IMR-90 (cell line): Measurements from ENCODE around the gene MYOM1. TPM values are rescaled to one million over a fixed set of nuclear protein-coding genes. Genes with fewer than 3 reads are reported as not detected.

ENCODE experiments used
- ATAC-seq: fragments of 200-7000 bp; cut with Tn5 transposase; 2 replicates; pipeline ENCODE4 v1.9.1; 2020; ENCODE audit warnings: low read depth, mild to moderate bottlenecking, moderate library complexity
- BruUV-seq: library from RNA; stranded (reverse); fragments of 400-500 nt; replicated peaks from 2 replicates; lab custom pipeline; 2021; lab: Mats Ljungman, UMichigan
- CTCF ChIA-PET: fragments of 300-600 bp; formaldehyde crosslinking; extraction: SDS; loops from one replicate; lab custom pipeline; 2021; ENCODE audit warnings: antibody characterized with exemption; lab: Yijun Ruan, JAX
- POLR2A ChIA-PET: fragments of 300-600 bp; sonication (Branson Sonifier 250); formaldehyde crosslinking; loops from one replicate; lab custom pipeline; 2022; ENCODE audit warnings: antibody characterized with exemption; ENCODE audit not compliant: unreplicated experiment; lab: Charles Lee
- DNase-seq: peaks from one replicate; pipeline ENCODE4 v3.0.0; 2013
- H2AFZ ChIP-seq: replicated peaks from 2 replicates; pipeline ENCODE3; 2013; ENCODE audit warnings: low read length, mild to moderate bottlenecking; ENCODE audit not compliant: poor library complexity
- H2AK5ac ChIP-seq: 2 replicates; pipeline ENCODE4 v1.6.1; 2013; ENCODE audit warnings: low read depth, low read length, inconsistent platforms
- H2AK9ac ChIP-seq: replicated peaks from 2 replicates; pipeline ENCODE3; 2013; ENCODE audit warnings: mild to moderate bottlenecking, low read depth, low read length, moderate library complexity; ENCODE audit not compliant: poor library complexity
- H2BK120ac ChIP-seq: 2 replicates; pipeline ENCODE4 v1.6.1; 2013; ENCODE audit warnings: low read depth, low read length, inconsistent platforms
- H2BK15ac ChIP-seq: 3 replicates; pipeline ENCODE4 v1.6.1; 2013; ENCODE audit warnings: low read depth, low read length, inconsistent platforms
- H2BK20ac ChIP-seq: 2 replicates; pipeline ENCODE4 v1.6.1; 2013; ENCODE audit warnings: low read depth, mild to moderate bottlenecking, inconsistent platforms, low read length, moderate library complexity
- H2BK5ac ChIP-seq: 2 replicates; pipeline ENCODE4 v1.6.1; 2013; ENCODE audit warnings: mild to moderate bottlenecking, low read depth, low read length, inconsistent platforms; ENCODE audit not compliant: poor library complexity, severe bottlenecking
- H3K14ac ChIP-seq: replicated peaks from 2 replicates; pipeline ENCODE4 v1.6.1; 2013; ENCODE audit warnings: low read depth, low read length, inconsistent platforms
- H3K18ac ChIP-seq: 2 replicates; pipeline ENCODE4 v1.6.1; 2013; ENCODE audit warnings: low read depth, low read length, control low read depth
- H3K23ac ChIP-seq: 2 replicates; pipeline ENCODE4 v1.6.1; 2013; ENCODE audit warnings: low read depth, low read length, inconsistent platforms
- H3K27ac ChIP-seq: 2 replicates; pipeline ENCODE4 v1.5.1; 2013; ENCODE audit warnings: mild to moderate bottlenecking, control low read depth, low read length; ENCODE audit not compliant: insufficient read depth
- H3K27me3 ChIP-seq: 2 replicates; pipeline ENCODE4 v1.6.1; 2013; ENCODE audit warnings: low read length; ENCODE audit not compliant: control insufficient read depth, insufficient read depth
- H3K36me3 ChIP-seq: 2 replicates; pipeline ENCODE4 v1.6.1; 2013; ENCODE audit warnings: low read length, mixed read lengths; ENCODE audit not compliant: control insufficient read depth, insufficient read depth
- H3K4ac ChIP-seq: 2 replicates; pipeline ENCODE4 v1.6.1; 2013; ENCODE audit warnings: low read depth, low read length, inconsistent platforms
- H3K4me1 ChIP-seq: 2 replicates; pipeline ENCODE4 v1.6.1; 2013; ENCODE audit warnings: low read length, mixed read lengths; ENCODE audit not compliant: control insufficient read depth, insufficient read depth
- H3K4me2 ChIP-seq: 2 replicates; pipeline ENCODE4 v1.6.1; 2013; ENCODE audit warnings: low read depth, mild to moderate bottlenecking, control low read depth, low read length, moderate library complexity
- H3K4me3 ChIP-seq: 2 replicates; pipeline ENCODE4 v1.5.1; 2013; ENCODE audit warnings: low read depth, mild to moderate bottlenecking, control low read depth, low read length, moderate library complexity; ENCODE audit not compliant: insufficient read depth
- H3K56ac ChIP-seq: 2 replicates; pipeline ENCODE4 v1.6.1; 2013; ENCODE audit warnings: low read length, inconsistent platforms; ENCODE audit not compliant: insufficient read depth; ENCODE audit errors: extremely low read depth
- H3K79me1 ChIP-seq, 2 experiments: 2 replicates each; pipeline ENCODE4 v1.6.1; 2013; ENCODE audit warnings: low read length in 2 of 2, inconsistent platforms in 1 of 2, low read depth in 1 of 2
- H3K9ac ChIP-seq: 2 replicates; pipeline ENCODE4 v1.6.1; 2013; ENCODE audit warnings: low read depth, low read length, control low read depth
- H3K9me1 ChIP-seq: 2 replicates; pipeline ENCODE4 v1.6.1; 2013; ENCODE audit warnings: low read length, inconsistent platforms; ENCODE audit not compliant: insufficient read depth
- H3K9me3 ChIP-seq: 2 replicates; pipeline ENCODE4 v1.6.1; 2013; ENCODE audit warnings: low read length; ENCODE audit not compliant: control insufficient read depth, insufficient read depth
- H4K20me1 ChIP-seq: 2 replicates; pipeline ENCODE4 v1.6.1; 2013; ENCODE audit warnings: low read length, inconsistent platforms; ENCODE audit not compliant: insufficient read depth
- H4K5ac ChIP-seq: 2 replicates; pipeline ENCODE4 v1.6.1; 2013; ENCODE audit warnings: mild to moderate bottlenecking, low read depth, low read length, control low read depth
- H4K8ac ChIP-seq, 2 experiments: 2 replicates each; pipeline ENCODE4 v1.6.1; 2013; ENCODE audit warnings: low read depth in 2 of 2, low read length in 2 of 2, control low read depth in 1 of 2, inconsistent platforms in 1 of 2
- H4K91ac ChIP-seq: 2 replicates; pipeline ENCODE4 v1.6.1; 2013; ENCODE audit warnings: low read depth, low read length, inconsistent platforms; ENCODE audit not compliant: insufficient read depth
- SMC3 ChIP-seq: fragments of 150-350 bp; IDR thresholded peaks from 2 replicates; pipeline ENCODE4 v1.6.1; 2016; ENCODE audit warnings: low read depth, mild to moderate bottlenecking, antibody characterized with exemption, low read length, moderate library complexity
- WGBS, 2 experiments: methylation state at CpG; one replicate each; pipeline versions ENCODE4 v1.1.5 to v1.1.7; 2013; ENCODE audit warnings: missing lambda C conversion rate in 2 of 2; ENCODE audit not compliant: insufficient read length in 1 of 2; ENCODE audit errors: extremely low coverage in 2 of 2; 5-methylcytosine and 5-hydroxymethylcytosine counted together
- dilution Hi-C: fragments of 300-500 bp; cut with HindIII; formaldehyde crosslinking; loops from one replicate; pipeline ENCODE4 v1.14.3; 2018; ENCODE audit warnings: low sequenced_read_pairs; ENCODE audit not compliant: unreplicated experiment
- in situ Hi-C: fragments of 300-500 bp; cut with MboI; formaldehyde crosslinking; loops from 3 replicates; pipeline ENCODE4 v1.14.3; 2019; ENCODE audit warnings: low sequenced_read_pairs, inconsistent platforms, mixed read lengths
- intact Hi-C: fragments of 100-400 bp; cut with micrococcal nuclease; formaldehyde crosslinking; loops from 2 replicates; pipeline ENCODE4 v1.10.0; 2022
- polyA plus RNA-seq, 3 experiments: library from polyadenylated mRNA; depleted of rRNA; stranded (reverse); fragments of >200 nt; gene quantifications; 2 replicates each; pipeline ENCODE4 v1.2.3, GENCODE V29; 2012; ENCODE audit warnings: low replicate concordance in 1 of 3
- total RNA-seq: library from RNA; depleted of rRNA; stranded (reverse); fragments of >200 nt; gene quantifications from 2 replicates; pipeline ENCODE4 v1.2.3, GENCODE V29; 2012

The MYOM1 gene
- total and polyA plus RNA-seq, 2 of the 4 experiments (the other 2 are of a cell fraction), result under 0.01 to 0.10 TPM

GRCh38 chr18:3114451-3114850 lies 105.3 kb downstream of the MYOM1 start:
- no peak for DNase-seq
- ChIA-PET POLR2A (interaction anchor here (0.6 kb wide), 1 partner anchor 18 kb away, joined by 5 read pairs; no protein-coding TSS in a partner anchor), CTCF (no interaction called here)
- no peak for ATAC-seq
- Histone ChIP-seq H3K14ac (no peak overlapping the region), H2AFZ (no peak overlapping the region), H3K56ac (no peak overlapping the region), H3K27me3 (peaks cover 13% of the 10 kb centered on the region), H2BK5ac (no peak overlapping the region), H2BK20ac (no peak overlapping the region), H3K4me2 (no peak overlapping the region), H3K4me1 (no peaks in the 10 kb centered on the region), H3K27ac (no peak overlapping the region), H2BK120ac (no peak overlapping the region), H3K4ac (no peak overlapping the region), H4K20me1 (no peaks in the 10 kb centered on the region), H3K9ac (no peak overlapping the region), H3K9me1 (no peaks in the 10 kb centered on the region), H4K8ac (no peak overlapping the region), H3K36me3 (no peaks in the 10 kb centered on the region), H3K4me3 (no peak overlapping the region), H4K5ac (no peak overlapping the region), H4K91ac (no peak overlapping the region), H2BK15ac (no peak overlapping the region), H3K23ac (no peak overlapping the region), H2AK5ac (no peak overlapping the region), H3K79me1 (no peaks in the 10 kb centered on the region), H3K9me3 (no peaks in the 10 kb centered on the region), H2AK9ac (no peak overlapping the region), H3K18ac (no peak overlapping the region)
- dilution Hi-C loops (no loop called here), in situ Hi-C loops (no loop called here), intact Hi-C loops (no loop called here)
- TF ChIP-seq SMC3, result no peak
- no TSS peak for BruUV-seq
- no CpG with 5 or more reads among the region's 3 CpGs for WGBS, 2 experiments
